GM12873 (cell line): Measurements from ENCODE around the gene RFPL4A.

ENCODE experiments used
- CTCF ChIP-seq: IDR thresholded peaks from 2 replicates; pipeline ENCODE4 v1.5.1; 2012; ENCODE audit warnings: low read depth, mild to moderate bottlenecking, moderate library complexity, low read length, control low read depth; ENCODE audit not compliant: insufficient read depth; ENCODE audit errors: missing control alignments

Gene RFPL4A

DNA sequence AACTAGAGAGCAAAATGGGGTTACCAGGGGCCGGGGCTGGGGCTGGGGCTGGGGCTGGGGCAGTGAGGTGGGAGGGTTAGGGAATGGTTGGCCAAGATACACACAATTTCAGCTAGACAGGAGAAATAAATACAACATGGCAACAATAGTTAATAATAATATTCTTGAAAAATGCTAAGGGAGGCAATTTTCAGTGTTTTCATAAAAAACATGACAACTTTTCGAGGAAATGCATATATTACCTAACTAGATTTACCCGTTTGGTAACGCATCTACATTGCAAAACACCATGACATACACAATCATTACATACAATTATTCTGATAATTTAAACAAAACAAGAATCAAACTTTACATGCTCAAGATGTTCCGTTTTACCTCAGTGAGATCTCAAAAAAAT is 22.2 kb downstream of the RFPL4A start:
- TF ChIP-seq CTCF, result no peak

- no peak for TF ChIP-seq CTCF
These were observed 36.1 kb downstream of the RFPL4A start for GRCh38 chr19:55795021-55795420.

- no peak for TF ChIP-seq CTCF
These were observed 42.5 kb downstream of the RFPL4A start for GRCh38 chr19:55801416-55801815.

GRCh38 chr19:55802281-55802680 is 43.4 kb downstream of the RFPL4A start:
- no peak for TF ChIP-seq CTCF

GRCh38 chr19:55809381-55810058 is 50.6 kb downstream of the RFPL4A start:
- TF ChIP-seq CTCF, result peak; percentile 59

DNA sequence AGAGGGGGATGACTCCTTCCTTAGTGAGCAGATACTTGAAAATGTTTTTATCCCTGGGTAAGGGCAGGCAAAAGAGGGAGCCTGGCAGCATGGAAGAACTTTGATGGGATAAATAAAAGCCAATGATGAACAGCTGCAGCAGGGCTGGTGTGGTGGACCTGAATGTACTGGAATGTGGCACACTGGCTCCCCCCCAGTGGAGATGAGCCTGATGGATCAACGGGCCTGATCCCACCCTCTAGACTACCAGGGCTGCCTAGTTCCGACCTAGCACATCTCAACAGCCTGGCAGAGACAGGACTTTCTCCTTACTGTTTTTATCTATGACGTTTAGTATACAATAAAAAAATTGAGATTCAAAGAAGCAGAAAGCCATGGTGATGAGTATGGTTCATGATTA is 52.4 kb downstream of the RFPL4A start:
- no peak for TF ChIP-seq CTCF

- TF ChIP-seq CTCF, result no peak
These were observed 53.6 kb downstream of the RFPL4A start for GRCh38 chr19:55812449-55812848.
